ENCODE measurements around the gene NFIA. TPM values are rescaled to one million over a fixed set of nuclear protein-coding genes. Genes with fewer than 3 reads are reported as not detected.

NFIA gene
- total and polyA plus RNA-seq, 2 of the 13 experiments (the other 11 are each of a cell fraction or from before 2014, with no cell fraction given): 14.7 to 28.5 TPM

GRCh38 chr1:61379693-61380092 is 297.3 kb downstream of the NFIA start (continued):
- TF ChIP-seq HNF4G (IDR thresholded peaks at IDR 0.05; ENCODE audit: borderline replicate concordance, low read depth, low read length): no peak
- TF ChIP-seq HNF4G (CRISPR knock-in tag; IDR thresholded peaks at IDR 0.05; ENCODE audit: borderline replicate concordance, low read depth): no peak
- no peak for TF ChIP-seq HOXA7 (CRISPR knock-in tag; IDR thresholded peaks at IDR 0.05)
- TF ChIP-seq ZNF121 (CRISPR knock-in tag; IDR thresholded peaks at IDR 0.05): peak; percentile 55; the same call in 1 of the 2 replicates
- no peak for TF ChIP-seq ZNF670 (CRISPR knock-in tag; IDR thresholded peaks at IDR 0.05; ENCODE audit: borderline replicate concordance)
- no peak for TF ChIP-seq ZNF543 (CRISPR knock-in tag; IDR thresholded peaks at IDR 0.05)
- TF ChIP-seq, protein P1, sequence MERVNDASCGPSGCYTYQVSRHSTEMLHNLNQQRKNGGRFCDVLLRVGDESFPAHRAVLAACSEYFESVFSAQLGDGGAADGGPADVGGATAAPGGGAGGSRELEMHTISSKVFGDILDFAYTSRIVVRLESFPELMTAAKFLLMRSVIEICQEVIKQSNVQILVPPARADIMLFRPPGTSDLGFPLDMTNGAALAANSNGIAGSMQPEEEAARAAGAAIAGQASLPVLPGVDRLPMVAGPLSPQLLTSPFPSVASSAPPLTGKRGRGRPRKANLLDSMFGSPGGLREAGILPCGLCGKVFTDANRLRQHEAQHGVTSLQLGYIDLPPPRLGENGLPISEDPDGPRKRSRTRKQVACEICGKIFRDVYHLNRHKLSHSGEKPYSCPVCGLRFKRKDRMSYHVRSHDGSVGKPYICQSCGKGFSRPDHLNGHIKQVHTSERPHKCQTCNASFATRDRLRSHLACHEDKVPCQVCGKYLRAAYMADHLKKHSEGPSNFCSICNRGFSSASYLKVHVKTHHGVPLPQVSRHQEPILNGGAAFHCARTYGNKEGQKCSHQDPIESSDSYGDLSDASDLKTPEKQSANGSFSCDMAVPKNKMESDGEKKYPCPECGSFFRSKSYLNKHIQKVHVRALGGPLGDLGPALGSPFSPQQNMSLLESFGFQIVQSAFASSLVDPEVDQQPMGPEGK (CRISPR knock-in tag; IDR thresholded peaks at IDR 0.05): no peak
- TF ChIP-seq HMG20B (CRISPR knock-in tag; conservative IDR thresholded peaks at IDR 0.05): no peak
- TF ChIP-seq IKZF1 (IDR thresholded peaks at IDR 0.05): no peak
- no peak for TF ChIP-seq KDM5A (IDR thresholded peaks at IDR 0.05; ENCODE audit: borderline replicate concordance, low read length)
- TF ChIP-seq, protein P2, sequence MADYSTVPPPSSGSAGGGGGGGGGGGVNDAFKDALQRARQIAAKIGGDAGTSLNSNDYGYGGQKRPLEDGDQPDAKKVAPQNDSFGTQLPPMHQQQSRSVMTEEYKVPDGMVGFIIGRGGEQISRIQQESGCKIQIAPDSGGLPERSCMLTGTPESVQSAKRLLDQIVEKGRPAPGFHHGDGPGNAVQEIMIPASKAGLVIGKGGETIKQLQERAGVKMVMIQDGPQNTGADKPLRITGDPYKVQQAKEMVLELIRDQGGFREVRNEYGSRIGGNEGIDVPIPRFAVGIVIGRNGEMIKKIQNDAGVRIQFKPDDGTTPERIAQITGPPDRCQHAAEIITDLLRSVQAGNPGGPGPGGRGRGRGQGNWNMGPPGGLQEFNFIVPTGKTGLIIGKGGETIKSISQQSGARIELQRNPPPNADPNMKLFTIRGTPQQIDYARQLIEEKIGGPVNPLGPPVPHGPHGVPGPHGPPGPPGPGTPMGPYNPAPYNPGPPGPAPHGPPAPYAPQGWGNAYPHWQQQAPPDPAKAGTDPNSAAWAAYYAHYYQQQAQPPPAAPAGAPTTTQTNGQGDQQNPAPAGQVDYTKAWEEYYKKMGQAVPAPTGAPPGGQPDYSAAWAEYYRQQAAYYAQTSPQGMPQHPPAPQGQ (CRISPR knock-in tag; IDR thresholded peaks at IDR 0.05; ENCODE audit: borderline replicate concordance): no peak
- TF ChIP-seq BCL6 (CRISPR knock-in tag; IDR thresholded peaks at IDR 0.05): no peak
- TF ChIP-seq EP300 (IDR thresholded peaks at IDR 0.05; ENCODE audit: low read depth in 2 of 2, low read length in 2 of 2): peak in 1 of 2 experiments; percentile 44; a peak in 1 of 4 replicates
- TF ChIP-seq EP300 (CRISPR knock-in tag; IDR thresholded peaks at IDR 0.05; ENCODE audit: borderline replicate concordance): no peak
- TF ChIP-seq ZNF644 (CRISPR knock-in tag; IDR thresholded peaks at IDR 0.05; ENCODE audit: low read depth): peak; percentile 84
